ENCODE results near the gene RUFY3.

DNA sequence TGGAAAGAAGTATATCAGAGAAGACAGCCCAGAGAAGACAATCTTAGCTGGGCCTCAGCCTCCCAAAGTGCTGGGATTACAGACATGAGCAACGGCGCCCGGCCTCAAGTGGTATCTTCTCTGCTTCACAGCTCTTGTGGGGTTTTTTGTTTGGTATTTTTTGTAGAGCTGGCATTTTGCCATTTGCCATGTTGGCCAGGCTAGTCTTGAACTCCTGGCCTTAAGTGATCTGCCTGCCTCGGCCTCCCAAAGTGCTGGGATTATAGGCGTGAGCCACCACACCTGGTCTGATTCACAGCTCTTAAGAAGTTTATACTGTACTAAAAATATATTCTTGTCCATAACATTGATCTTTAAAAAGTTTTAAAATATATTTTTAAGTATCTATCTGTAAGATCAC is 21.1 kb upstream of the RUFY3 start:
- TF ChIP-seq HNRNPL (IDR thresholded peaks at IDR 0.05; ENCODE audit: low read depth, low read length) (no peak), CREB1 (IDR thresholded peaks at IDR 0.05) (no peak), CREB1 (CRISPR knock-in tag; IDR thresholded peaks at IDR 0.05) (no peak), ZFP91 (CRISPR knock-in tag; IDR thresholded peaks at IDR 0.05) (no peak), TAF1 (IDR thresholded peaks at IDR 0.05; ENCODE audit: control insufficient read depth, extremely low read depth, insufficient read depth, low read length, severe bottlenecking) (no peak), ZNF174 (CRISPR knock-in tag; IDR thresholded peaks at IDR 0.05) (no peak), EP300 (IDR thresholded peaks at IDR 0.05; ENCODE audit: low read length) (no peak), NFE2L1 (tag; IDR thresholded peaks at IDR 0.05; ENCODE audit: borderline replicate concordance, low read depth) (no peak), ZNF134 (CRISPR knock-in tag; conservative IDR thresholded peaks at IDR 0.05) (no peak), ZNF324 (CRISPR knock-in tag; IDR thresholded peaks at IDR 0.05) (no peak), DEAF1 (CRISPR knock-in tag; IDR thresholded peaks at IDR 0.05) (no peak)

Measured in K562 (cell line).